IPS DF 4.7 (cell line): ENCODE data around the gene NODAL.
"Not testable (repeated sequence)": the region's sequence is repeated elsewhere in the genome, so short reads cannot be mapped to it uniquely, and the experiment has no call there.

Experiments used
- DNase-seq: peaks from one replicate; pipeline ENCODE4 v3.0.0-alpha.2; 2013; ENCODE audit warnings: low spot score; ENCODE audit errors: extremely low read depth

NODAL gene

GRCh38 chr10:70441161-70441894 is at the start of gene NODAL:
Gene NODAL, minus strand, starts transcription at chr10:70441681. Its CDS starts 14 bp downstream, at chr10:70441667.
- no peak for DNase-seq

DNA sequence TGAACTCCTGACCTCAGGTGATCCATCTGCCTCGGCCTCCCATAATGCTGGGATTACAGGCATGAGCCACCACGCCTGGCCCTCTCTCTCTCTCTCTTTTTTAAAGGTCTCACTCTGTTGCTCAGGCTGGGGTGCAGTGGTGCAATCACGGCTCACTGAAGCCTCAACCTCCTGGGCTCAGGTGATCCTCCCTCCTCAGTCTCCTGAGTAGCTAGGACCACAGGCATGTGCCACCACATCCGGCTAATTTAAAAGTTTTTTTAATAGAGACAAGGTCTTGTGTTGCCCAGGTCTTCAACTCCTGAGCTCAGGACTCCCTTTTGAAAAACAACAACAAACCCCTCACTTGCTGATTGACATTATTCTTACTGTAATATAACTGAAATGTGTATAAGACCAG is 48.7 kb upstream of the NODAL start:
- DNase-seq = no peak

- no peak for DNase-seq
Measured at GRCh38 chr10:70487824-70488223, 46.3 kb upstream of the NODAL start.

- not testable (repeated sequence) for DNase-seq
Measured at GRCh38 chr10:70483872-70484271, 42.4 kb upstream of the NODAL start.

- DNase-seq = no peak
Measured at GRCh38 chr10:70482982-70483760, 41.7 kb upstream of the NODAL start.

DNA sequence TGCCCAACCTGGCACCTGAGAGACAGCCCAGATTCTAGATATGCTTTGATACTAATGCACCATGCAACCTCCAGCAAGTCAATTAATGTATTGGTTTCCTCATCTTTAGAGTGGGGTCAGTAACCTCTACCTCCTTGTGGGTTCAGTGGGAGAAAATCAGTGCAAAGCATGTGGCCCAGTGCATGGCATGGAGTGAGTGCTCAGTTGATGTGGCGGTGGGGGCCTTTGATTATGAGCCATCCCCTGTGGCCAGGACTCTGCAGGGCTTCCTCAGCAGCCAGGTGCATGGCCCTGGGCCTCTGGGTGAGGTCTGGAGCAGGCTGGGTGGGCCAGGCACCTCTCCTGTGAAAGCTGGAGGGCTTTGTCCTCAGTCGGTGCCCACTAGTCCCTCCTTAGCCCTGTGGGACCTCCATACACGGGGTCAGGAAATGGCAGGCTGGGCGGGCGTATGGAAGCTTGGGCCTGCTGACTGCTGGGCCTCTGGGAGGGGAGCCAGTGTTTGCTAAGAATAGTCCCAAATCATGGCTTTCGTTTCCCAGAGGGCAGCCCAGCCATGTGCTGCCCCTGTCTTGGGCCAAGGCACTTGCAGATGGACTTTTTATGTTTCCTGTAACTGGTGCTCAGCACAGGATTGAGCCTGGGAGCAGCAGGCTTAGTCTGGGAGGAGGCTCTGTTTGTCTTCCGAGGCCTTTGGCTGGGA is 40.5 kb upstream of the NODAL start:
- no peak for DNase-seq

DNA sequence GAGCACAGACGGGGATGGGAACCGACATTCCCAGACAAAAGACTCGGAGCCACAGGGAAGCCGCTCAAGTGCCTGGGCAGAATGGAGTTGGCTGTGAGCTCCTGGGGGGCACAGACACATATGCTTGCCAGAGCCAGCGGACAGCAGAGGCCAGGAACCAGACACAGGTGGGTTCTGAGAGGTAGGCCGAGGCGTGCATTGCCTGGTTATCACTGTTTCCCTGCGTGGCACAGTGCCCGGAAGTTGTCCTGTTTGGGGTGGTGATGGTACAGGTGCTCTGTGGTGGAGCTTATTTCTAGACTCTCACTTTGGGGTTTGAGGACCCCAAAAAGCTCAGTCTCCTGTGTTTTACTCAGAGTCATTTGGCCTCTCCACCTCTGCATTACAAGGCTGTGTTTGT is 39.6 kb upstream of the NODAL start:
- no peak for DNase-seq

GRCh38 chr10:70480239-70480861 is 38.9 kb upstream of the NODAL start:
- DNase-seq = no peak

- no peak for DNase-seq
Measured at GRCh38 chr10:70479626-70480238, 38.3 kb upstream of the NODAL start.

DNA sequence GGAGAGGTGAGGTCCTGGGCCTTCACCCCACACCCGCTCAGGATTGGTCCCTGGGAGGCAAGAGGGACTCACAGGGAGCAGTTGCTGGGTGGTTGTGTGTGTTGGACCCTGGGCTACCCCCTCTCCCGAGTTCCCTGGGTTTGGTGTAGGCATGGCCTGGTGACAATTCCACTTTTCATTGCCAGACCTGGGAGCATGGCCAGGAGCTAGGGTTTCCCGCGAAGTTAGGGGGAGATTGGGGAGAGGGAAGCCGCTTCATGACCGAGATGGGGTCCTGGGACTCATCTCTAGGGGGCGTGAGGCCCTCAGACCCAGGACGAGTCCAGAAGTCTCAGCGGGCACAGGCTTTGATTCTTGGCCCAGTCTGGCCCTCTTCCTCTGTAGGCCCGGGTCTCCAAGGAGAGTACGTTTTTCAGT is 37.7 kb upstream of the NODAL start:
- no peak for DNase-seq

DNA sequence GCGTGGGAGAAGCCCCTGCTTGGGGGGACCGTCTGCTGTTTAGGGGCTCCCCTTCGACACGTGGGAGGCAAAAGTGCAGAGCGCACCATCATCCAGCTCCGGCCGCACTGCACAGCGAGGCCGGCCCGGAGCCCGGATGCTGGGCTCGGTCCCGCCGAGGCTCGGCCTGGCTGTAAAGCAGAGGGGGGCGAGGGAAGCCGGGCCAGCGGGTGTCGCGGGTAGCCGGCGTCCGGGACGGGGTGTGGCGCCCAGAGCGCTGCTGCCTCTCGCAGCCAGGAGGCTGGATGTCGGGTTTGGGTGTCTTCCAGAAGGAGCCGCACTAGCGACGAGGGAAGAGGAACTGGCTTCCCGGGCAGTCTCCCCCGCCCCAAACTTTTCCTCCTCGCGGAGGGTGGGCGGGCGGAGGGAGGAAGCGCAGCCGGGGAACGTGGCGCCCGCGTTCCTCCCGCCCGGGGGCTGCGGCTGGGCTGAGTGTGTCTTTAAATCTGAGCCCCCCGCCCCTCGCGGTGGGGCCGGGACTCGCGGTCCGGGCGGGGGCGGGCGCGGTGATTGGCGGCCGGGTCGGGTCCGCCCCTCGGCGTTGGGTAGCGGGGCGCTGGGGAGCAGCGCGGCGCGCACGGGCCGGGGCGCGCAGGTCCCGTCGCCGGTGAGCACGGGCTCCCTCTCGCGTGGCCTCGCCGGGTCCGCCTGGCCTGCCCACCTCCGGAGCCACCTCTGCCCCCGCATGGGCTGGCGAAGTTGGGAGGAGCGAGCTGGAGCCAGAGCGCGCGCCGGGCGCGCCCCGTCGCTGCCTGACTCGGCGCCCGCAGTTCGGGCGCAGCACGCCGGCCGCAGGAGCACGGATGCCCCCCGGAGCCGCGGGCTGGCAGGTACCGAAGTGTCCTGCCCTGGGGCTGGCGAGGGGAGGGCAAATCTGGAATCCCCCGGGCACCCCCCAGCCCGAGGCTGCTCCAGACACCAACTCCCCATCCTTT is 37.0 kb upstream of the NODAL start, which contains the start of gene PALD1:
Gene PALD1 (plus strand): TSS at position 577 of the 974 bp plus-strand sequence. CDS start 47,185 bp downstream, outside the sequence.
- DNase-seq = no peak

DNA sequence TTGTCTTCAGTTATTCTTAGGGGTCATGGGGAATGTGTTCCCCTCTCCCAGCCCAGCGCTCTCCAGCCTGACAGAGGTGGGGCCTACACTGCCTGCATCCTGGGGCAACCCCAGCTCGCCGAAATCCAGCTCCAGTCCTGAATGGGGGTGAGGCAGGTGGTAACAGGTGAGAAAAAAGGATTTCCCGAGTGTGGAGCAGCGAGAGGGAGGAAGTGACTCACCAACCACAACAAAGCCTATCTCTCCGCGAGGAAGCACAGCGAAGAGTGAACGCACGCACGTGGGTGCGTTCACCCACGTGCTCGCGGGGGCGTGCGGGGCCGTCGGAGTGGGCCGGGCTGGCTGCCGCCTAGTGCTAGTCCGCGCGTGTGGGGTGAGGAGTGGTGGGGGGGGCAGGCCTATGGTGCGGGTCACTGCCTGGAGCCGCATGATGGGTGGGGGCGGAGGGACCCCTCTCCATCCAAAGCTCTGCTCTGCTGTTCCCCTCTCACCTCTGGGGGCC is 36.2 kb upstream of the NODAL start:
- DNase-seq = no peak

DNA sequence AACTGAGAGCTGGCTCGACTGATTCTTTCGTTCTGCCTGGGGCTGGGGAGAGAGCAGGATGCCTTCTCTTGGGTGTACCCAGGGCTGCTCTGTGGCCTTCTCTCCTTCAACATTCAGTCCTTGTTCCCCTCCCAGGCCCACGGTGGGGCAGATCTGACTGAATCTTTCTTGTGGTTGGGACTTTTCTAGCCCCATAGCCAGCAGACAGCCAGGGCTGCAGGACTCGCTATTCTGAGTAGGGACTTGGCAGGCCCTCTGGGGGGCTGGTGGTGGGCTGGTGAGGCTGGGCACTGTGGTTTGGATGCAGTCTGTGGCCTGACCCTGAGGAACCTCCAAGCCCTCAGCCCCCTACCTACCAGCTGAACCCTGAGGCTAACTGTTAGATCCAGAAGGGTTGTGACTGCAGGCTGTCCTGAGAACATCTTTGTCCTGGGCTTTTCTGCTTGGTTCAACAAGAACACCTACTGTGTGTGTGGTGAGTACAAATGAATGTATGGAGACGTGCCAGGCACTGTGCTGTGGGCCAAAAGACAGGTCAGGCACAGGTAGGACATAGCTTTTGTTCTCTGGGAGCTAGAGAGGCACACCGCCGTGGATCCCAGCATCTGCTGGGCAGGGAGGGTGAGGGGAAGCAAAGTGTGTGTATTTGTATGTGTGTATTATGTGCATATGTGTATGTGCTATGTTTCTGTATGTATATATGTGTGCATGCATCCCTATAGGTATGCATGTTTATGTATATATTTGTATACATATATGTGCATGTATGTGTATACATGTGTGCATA is 35.0 kb upstream of the NODAL start:
- DNase-seq = no peak

DNA sequence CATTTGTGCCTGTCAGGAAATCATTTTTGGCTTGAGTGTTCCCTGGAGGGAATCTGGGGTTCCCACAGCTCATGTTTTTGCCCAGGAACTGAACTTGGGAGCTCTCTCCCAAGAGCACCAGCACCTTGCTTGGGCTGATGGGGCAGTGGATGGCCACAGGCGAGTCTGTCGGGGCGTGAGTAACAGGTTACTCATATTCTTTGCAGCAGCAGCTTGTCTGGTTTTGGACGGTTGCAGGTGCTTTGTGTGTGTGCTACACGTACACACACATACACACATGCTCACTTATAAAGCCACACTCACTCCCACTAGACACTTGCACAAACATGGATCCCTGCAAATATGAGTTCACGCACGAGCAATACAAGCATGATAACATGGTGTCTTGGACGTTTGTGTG is 34.2 kb upstream of the NODAL start:
- no peak for DNase-seq

- DNase-seq = no peak
Measured at GRCh38 chr10:70474780-70475179, 33.3 kb upstream of the NODAL start.

DNA sequence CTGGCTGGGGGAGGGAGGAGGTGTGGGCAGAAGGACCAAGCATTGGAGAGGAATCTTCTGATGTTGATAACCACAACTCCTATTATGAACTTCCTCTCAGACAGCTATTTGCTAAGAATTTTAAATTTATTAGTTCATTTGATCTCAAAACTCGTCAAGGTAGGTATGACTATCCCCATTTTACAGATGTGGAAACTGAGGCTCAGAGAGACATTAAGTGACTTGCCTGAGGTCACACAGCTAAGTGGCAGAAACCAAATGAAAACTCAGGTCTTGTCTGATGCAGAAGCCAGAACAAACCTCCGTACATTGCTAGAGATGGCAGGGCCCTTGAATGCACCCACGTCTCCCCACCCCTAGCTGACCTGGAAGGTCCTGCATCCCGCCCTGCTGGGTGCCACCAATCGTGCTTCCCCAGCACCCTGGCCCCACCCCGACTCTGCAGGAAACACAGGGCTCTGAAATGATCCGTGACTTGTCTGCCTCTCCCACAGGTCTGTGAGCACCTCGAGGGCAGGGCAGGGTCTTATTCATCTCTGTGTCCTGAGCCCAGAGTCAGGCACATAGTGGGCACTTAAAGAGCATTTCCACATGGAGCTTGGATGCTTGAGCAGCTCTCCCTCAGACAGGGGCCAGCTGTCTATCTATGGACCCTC is 31.4 kb upstream of the NODAL start:
- DNase-seq = no peak

GRCh38 chr10:70466951-70467350 is 25.5 kb upstream of the NODAL start:
- no peak for DNase-seq

- DNase-seq = no peak
Measured at GRCh38 chr10:70465832-70466231, 24.4 kb upstream of the NODAL start.
